ENCODE measurements around the gene CTRL. TPM values are rescaled to one million over a fixed set of nuclear protein-coding genes. Genes with fewer than 3 reads are reported as not detected.

The CTRL gene
- total RNA-seq, 2 experiments from 2014 or later, result 2.9 to 3.1 TPM

GRCh38 chr16:67881621-67882161 lies 50.0 kb downstream of the CTRL start:
- ChIA-PET POLR2A (interaction anchor here (0.6 to 1.4 kb wide), 3 partner anchors 33 to 49 kb away, joined by 3 to 5 read pairs (median 3); no protein-coding TSS in a partner anchor), CTCF (interaction anchor here (1.1 to 4.4 kb wide), 8 partner anchors 11 to 158 kb away, joined by 4 to 62 read pairs (median 22); partner anchors contain the start of genes CTRL and PSKH1)
- Mint-ChIP-seq H3K4me3 (no peak overlapping the region), H3K4me1 (ENCODE audit: low read depth) (no peaks in the 10 kb centered on the region), H3K36me3 (peaks cover 33% of the 10 kb centered on the region), H3K9me3 (no peaks in the 10 kb centered on the region), H3K27ac (no peak overlapping the region), H3K27me3 (no peaks in the 10 kb centered on the region)
- no peak for DNase-seq
- intact Hi-C loops (cut with micrococcal nuclease), result loop anchor here (5.0 kb wide), 1 partner anchor 161 kb away; no protein-coding TSS in a partner anchor

DNA sequence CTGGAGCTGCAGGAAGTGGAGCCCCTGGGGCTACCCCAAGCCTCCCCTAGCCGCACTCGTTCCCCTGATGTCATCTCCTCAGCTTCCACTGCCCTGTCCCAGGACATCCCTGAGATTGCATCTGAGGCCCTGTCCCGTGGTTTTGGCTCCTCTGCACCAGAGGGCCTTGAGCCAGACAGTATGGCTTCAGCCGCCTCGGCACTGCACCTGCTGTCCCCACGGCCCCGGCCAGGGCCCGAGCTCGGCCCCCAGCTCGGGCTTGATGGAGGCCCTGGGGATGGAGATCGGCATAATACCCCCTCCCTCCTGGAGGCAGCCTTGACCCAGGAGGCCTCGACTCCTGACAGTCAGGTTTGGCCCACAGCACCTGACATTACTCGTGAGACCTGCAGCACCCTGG lies 51.1 kb downstream of the CTRL start:
- H3K36me3 Mint-ChIP-seq, result peaks cover 33% of the 10 kb centered on the region
- H3K27me3 Mint-ChIP-seq, result no peaks in the 10 kb centered on the region
- intact Hi-C loops (cut with micrococcal nuclease), result loop anchor here (5.0 kb wide), 1 partner anchor 162 kb away; no protein-coding TSS in a partner anchor
- H3K9me3 Mint-ChIP-seq, result no peaks in the 10 kb centered on the region
- POLR2A ChIA-PET, result no interaction called here
- DNase-seq, result no peak
- no peak overlapping the region for H3K4me3 Mint-ChIP-seq
- peaks cover 1% of the 10 kb centered on the region for H3K4me1 Mint-ChIP-seq (ENCODE audit: low read depth)
- CTCF ChIA-PET, result interaction anchor here (1.7 to 2.5 kb wide), 2 partner anchors 60 to 160 kb away, joined by 3 to 10 read pairs; no protein-coding TSS in a partner anchor
- no peak overlapping the region for H3K27ac Mint-ChIP-seq

DNA sequence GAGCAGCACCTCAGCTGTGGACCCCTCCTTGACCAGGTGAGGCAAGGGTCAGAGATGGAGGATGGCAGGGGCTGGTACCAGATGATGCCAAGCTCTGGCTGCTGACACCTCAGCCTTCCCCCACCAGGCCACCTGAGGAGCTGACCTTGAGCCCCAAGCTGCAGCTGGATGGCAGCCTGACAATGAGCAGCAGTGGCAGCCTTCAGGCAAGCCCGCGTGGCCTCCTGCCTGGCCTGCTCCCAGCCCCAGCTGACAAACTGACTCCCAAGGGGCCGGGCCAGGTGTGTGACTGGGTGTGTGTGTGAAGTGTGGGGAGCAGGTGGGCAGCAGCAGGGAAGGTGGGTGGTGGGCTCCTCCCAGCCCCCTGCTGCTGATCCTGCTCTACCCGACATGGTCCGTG lies 51.7 kb downstream of the CTRL start:
- POLR2A ChIA-PET, result no interaction called here
- H3K27ac Mint-ChIP-seq, result no peak overlapping the region
- peaks cover 37% of the 10 kb centered on the region for H3K36me3 Mint-ChIP-seq
- CTCF ChIA-PET, result interaction anchor here (1.7 kb wide), 1 partner anchor 161 kb away, joined by 3 read pairs; no protein-coding TSS in a partner anchor
- H3K27me3 Mint-ChIP-seq, result no peaks in the 10 kb centered on the region
- H3K9me3 Mint-ChIP-seq, result no peaks in the 10 kb centered on the region
- DNase-seq, result no peak
- H3K4me3 Mint-ChIP-seq, result no peak overlapping the region
- intact Hi-C loops (cut with micrococcal nuclease), result loop anchor here (5.0 kb wide), 1 partner anchor 162 kb away; no protein-coding TSS in a partner anchor
- H3K4me1 Mint-ChIP-seq (ENCODE audit: low read depth), result peaks cover 8% of the 10 kb centered on the region

Other genes starting within 250 kb of the CTRL start
- gene GFOD2, start 212.5 kb downstream of the CTRL start, total RNA-seq, result 10 to 100 TPM; 12.6 to 13.7 TPM
- gene RANBP10, start 125.3 kb downstream of the CTRL start, total RNA-seq, result 10 to 100 TPM; 14.9 to 18.1 TPM
- under 1 TPM; 0.77 to 0.81 TPM for gene TSNAXIP1, start 125.0 kb downstream of the CTRL start, total RNA-seq
- 10 to 100 TPM; 31.8 to 32.1 TPM for gene THAP11, start 89.5 kb downstream of the CTRL start, total RNA-seq
- gene NUTF2, start 84.9 kb downstream of the CTRL start, total RNA-seq, result 100 to 1,000 TPM; 141 to 148 TPM
- 10 to 100 TPM; 39.2 to 40.2 TPM for gene CENPT, start 84.2 kb downstream of the CTRL start, total RNA-seq
- gene EDC4, start 58.8 kb downstream of the CTRL start, total RNA-seq, result 10 to 100 TPM; 88.6 to 94.2 TPM
- gene NRN1L, start 47.0 kb downstream of the CTRL start, total RNA-seq, result under 1 TPM in 1 of 2 experiments, not detected in 1; 0.76 TPM
- 10 to 100 TPM in 1 of 2 experiments, 1 to 10 TPM in 1; 10.0 to 11.7 TPM for gene PSKH1, start 38.6 kb downstream of the CTRL start, total RNA-seq
- 100 to 1,000 TPM; 185 to 193 TPM for gene PSMB10, start 5.0 kb upstream of the CTRL start, total RNA-seq
- gene LCAT, start 12.3 kb upstream of the CTRL start, total RNA-seq, result 10 to 100 TPM; 10.1 to 10.7 TPM
- gene SLC12A4, start 36.8 kb upstream of the CTRL start, total RNA-seq, result 10 to 100 TPM; 27.1 to 29.9 TPM
- not detected for gene DPEP3, start 48.6 kb upstream of the CTRL start, total RNA-seq
- gene DPEP2, start 67.6 kb upstream of the CTRL start, total RNA-seq, result 1 to 10 TPM; 3.9 to 5.3 TPM
- gene DPEP2NB, start 84.0 kb upstream of the CTRL start, total RNA-seq, result not detected
- gene DDX28, start 91.4 kb upstream of the CTRL start, total RNA-seq, result 10 to 100 TPM; 12.8 to 14.5 TPM
- gene DUS2, start 91.4 kb upstream of the CTRL start, total RNA-seq, result 10 to 100 TPM; 29.2 to 29.4 TPM
- gene NFATC3, start 153.5 kb upstream of the CTRL start, total RNA-seq, result 10 to 100 TPM; 83.4 to 85.2 TPM